Measurements from ENCODE around the gene PPFIA2.

DNA sequence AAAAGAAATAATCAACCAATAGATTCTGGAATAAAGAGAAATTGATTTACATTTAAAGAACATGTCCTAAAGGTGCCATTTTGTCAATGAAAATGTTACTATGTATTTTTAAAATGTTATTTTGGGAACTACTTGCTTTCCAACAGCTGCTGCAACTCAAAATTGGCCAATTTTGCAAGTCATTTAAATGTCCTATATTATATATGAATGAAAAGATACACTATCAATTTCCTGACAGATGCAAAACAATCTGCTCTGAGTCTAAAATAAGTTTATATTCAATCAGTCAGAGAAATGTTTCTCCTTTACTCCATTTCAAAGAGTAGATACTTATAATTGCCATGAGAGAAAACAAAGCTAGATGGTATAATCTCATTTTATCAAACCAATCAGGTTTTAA is 434.1 kb downstream of the PPFIA2 start:
- TF ChIP-seq, protein P1, sequence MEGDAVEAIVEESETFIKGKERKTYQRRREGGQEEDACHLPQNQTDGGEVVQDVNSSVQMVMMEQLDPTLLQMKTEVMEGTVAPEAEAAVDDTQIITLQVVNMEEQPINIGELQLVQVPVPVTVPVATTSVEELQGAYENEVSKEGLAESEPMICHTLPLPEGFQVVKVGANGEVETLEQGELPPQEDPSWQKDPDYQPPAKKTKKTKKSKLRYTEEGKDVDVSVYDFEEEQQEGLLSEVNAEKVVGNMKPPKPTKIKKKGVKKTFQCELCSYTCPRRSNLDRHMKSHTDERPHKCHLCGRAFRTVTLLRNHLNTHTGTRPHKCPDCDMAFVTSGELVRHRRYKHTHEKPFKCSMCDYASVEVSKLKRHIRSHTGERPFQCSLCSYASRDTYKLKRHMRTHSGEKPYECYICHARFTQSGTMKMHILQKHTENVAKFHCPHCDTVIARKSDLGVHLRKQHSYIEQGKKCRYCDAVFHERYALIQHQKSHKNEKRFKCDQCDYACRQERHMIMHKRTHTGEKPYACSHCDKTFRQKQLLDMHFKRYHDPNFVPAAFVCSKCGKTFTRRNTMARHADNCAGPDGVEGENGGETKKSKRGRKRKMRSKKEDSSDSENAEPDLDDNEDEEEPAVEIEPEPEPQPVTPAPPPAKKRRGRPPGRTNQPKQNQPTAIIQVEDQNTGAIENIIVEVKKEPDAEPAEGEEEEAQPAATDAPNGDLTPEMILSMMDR (IDR thresholded peaks at IDR 0.05): no peak
- TF ChIP-seq POLR2A (IDR thresholded peaks at IDR 0.05) (no peak), EP300 (IDR thresholded peaks at IDR 0.05; ENCODE audit: low read depth) (no peak)
